ENCODE measurements around the gene CREG2.

- TF ChIP-seq CTCF (IDR thresholded peaks at IDR 0.05) (no peak), EZH2 (IDR thresholded peaks at IDR 0.05; ENCODE audit: borderline replicate concordance, insufficient read depth, low read depth, low read length, poor library complexity, severe bottlenecking) (no peak)
These were observed 30.8 kb downstream of the CREG2 start for GRCh38 chr2:101356521-101356920.

Measured in B cell (primary cell).